C4-2B (cell line): ENCODE results near the gene DNAJC30.

Source experiments
- ZFX ChIP-seq: fragments of 450-650 bp; IDR thresholded peaks from 2 replicates; pipeline ENCODE4 v1.6.1; 2017
- TF ChIP-seq, protein P1 (sequence below): fragments of 450-650 bp; conservative IDR thresholded peaks from 2 replicates; pipeline ENCODE4 v1.5.1; 2017; ENCODE audit warnings: mild to moderate bottlenecking

DNA sequence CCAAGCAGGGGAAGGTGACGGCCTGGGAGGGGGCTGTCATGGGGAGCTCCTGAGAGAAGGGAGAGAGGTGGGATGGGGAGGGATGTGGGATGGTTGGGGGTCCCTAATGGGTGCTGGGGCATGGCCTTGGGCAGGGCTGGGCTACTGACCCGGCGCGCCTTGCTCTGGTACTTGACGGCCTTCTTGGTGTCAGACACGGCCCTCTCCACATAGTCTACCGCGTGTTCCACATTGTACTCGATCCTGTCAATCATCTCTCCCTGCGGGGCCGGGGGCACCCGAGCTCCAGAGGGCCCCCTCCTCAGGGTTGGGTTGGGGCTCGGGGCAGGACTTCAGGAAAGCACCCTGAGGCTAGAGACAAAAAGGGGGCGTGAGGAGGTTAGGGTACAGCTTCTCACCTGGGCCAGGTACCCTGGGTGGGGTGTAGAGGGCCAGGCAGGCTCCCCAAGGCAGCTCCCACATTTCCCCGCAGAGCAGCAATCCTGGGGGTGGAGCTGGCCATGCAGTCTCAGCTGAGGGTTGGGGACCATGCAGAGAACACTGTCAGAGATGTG lies 17.4 kb upstream of the DNAJC30 start:
- TF ChIP-seq, protein P1, sequence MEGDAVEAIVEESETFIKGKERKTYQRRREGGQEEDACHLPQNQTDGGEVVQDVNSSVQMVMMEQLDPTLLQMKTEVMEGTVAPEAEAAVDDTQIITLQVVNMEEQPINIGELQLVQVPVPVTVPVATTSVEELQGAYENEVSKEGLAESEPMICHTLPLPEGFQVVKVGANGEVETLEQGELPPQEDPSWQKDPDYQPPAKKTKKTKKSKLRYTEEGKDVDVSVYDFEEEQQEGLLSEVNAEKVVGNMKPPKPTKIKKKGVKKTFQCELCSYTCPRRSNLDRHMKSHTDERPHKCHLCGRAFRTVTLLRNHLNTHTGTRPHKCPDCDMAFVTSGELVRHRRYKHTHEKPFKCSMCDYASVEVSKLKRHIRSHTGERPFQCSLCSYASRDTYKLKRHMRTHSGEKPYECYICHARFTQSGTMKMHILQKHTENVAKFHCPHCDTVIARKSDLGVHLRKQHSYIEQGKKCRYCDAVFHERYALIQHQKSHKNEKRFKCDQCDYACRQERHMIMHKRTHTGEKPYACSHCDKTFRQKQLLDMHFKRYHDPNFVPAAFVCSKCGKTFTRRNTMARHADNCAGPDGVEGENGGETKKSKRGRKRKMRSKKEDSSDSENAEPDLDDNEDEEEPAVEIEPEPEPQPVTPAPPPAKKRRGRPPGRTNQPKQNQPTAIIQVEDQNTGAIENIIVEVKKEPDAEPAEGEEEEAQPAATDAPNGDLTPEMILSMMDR = no peak
- TF ChIP-seq ZFX = no peak
